ENCODE data around the gene KTI12. TPM values are rescaled to one million over a fixed set of nuclear protein-coding genes. Genes with fewer than 3 reads are reported as not detected.
A peak's percentile ranks its signal among the peaks of the same experiment; 100 is the strongest.

Gene KTI12
- total RNA-seq, 6 experiments from 2014 or later: 2.9 to 7.5 (median 4.2) TPM

DNA sequence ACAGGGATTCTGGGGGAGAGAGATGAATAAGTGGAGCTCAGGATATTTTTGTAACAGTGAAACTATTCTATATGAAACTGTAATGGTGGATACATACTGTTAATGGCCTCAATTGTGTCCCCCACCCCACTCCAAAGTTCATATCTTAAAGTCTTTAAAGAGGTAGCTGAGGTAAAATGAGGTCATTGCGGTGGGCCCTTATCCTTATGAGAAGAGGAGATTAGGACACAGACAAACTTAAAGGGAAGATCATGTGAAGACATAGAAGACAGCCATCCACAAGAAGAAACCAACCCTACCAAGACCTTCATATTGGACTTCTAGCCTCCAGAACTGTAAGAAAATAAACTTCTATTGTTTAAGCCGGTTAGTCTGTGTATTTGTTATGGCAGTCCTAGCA is 11.6 kb upstream of the KTI12 start:
- no peaks in the 10 kb centered on the region for H3K9me3 ChIP-seq
- no peak for DNase-seq
- peaks cover 0 to 7% (median 0%) of the 10 kb centered on the region in 4 donors for H3K36me3 ChIP-seq
- H3K4me1 ChIP-seq: no peaks in the 10 kb centered on the region
- intact Hi-C loops (cut with DNase I): no loop called here
- WGBS (ENCODE audit: insufficient coverage, low coverage, low lambda C conversion rate, missing lambda C conversion rate): 100% methylated on average over 2 of the region's 2 CpGs
- no peak for ATAC-seq
- no peaks in the 10 kb centered on the region for H3K27me3 ChIP-seq
- H3K4me3 ChIP-seq: no peak overlapping the region
- H3K27ac ChIP-seq: no peak overlapping the region
- TF ChIP-seq POLR2A (IDR thresholded peaks at IDR 0.05): no peak
- TF ChIP-seq, protein P1, sequence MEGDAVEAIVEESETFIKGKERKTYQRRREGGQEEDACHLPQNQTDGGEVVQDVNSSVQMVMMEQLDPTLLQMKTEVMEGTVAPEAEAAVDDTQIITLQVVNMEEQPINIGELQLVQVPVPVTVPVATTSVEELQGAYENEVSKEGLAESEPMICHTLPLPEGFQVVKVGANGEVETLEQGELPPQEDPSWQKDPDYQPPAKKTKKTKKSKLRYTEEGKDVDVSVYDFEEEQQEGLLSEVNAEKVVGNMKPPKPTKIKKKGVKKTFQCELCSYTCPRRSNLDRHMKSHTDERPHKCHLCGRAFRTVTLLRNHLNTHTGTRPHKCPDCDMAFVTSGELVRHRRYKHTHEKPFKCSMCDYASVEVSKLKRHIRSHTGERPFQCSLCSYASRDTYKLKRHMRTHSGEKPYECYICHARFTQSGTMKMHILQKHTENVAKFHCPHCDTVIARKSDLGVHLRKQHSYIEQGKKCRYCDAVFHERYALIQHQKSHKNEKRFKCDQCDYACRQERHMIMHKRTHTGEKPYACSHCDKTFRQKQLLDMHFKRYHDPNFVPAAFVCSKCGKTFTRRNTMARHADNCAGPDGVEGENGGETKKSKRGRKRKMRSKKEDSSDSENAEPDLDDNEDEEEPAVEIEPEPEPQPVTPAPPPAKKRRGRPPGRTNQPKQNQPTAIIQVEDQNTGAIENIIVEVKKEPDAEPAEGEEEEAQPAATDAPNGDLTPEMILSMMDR (IDR thresholded peaks at IDR 0.05): no peak

DNA sequence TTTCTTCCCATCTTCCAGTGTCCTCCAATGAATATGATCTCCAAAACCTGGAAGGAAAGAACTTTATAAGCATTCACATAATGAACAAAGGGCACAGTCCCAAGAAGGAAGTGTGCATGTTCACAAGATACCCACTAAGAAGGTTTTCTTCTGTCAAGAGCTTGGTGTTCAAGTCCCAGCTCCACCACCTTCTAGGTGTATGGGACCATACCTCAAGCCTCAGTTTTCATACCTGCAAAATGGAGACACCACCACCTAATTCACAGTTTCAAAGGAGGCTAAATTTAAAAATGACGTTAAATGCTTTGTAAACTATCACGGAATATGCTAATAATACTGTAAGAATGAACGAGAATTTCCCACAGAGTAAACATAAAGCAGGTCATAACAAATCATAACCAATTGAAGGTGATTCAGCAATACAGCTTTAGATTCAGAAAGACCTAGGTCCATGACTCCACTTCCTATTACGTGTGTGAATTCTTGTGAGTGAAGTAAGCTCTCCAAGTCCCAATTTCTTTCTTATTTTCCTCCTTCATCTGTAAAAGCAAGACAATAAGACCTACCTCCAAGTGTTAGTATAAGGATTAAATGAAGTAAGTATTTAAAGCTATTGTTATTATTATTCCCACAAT is 8.1 kb upstream of the KTI12 start:
- TF ChIP-seq, protein P1 (IDR thresholded peaks at IDR 0.05): no peak
- no peak for TF ChIP-seq POLR2A (IDR thresholded peaks at IDR 0.05)
- ATAC-seq: no peak

DNA sequence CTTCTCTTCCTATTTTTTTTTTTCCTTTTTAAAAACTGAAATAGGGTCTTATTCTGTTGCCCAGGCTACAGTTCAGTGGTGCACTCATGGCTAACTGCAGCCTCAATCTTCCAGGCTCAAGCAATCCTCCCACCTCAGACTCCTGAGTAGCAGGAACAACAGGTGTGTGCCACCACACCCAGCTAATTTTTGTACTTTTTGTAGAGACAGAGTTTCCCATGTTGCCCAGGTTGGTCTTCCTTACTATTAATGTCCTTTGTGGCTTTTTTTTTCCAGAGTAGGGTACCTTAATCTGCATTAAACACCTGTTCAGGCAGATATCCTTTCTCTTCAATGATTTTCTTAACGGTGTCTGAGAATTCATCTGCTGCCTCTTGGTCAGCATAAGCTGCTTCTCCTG is 4.3 kb upstream of the KTI12 start:
- intact Hi-C loops (cut with DNase I): no loop called here
- DNase-seq: no peak
- H3K4me1 ChIP-seq: peaks cover 0 to 15% (median 0%) of the 10 kb centered on the region in 4 donors
- no peak overlapping the region for H3K4me3 ChIP-seq
- H3K27me3 ChIP-seq: no peaks in the 10 kb centered on the region
- peak overlapping the region in 1 of 3 donors; percentile 47 for H3K27ac ChIP-seq
- H3K36me3 ChIP-seq: peaks cover 0 to 19% (median 2%) of the 10 kb centered on the region in 4 donors
- TF ChIP-seq POLR2A (IDR thresholded peaks at IDR 0.05): no peak
- TF ChIP-seq, protein P1 (IDR thresholded peaks at IDR 0.05): no peak
- no peak for ATAC-seq
- H3K9me3 ChIP-seq: no peaks in the 10 kb centered on the region
- WGBS (ENCODE audit: insufficient coverage, low coverage, low lambda C conversion rate, missing lambda C conversion rate): 88% methylated on average over 1 of the region's 1 CpG

More for the DNA sequence above, 8.1 kb upstream of the KTI12 start:
- WGBS (ENCODE audit: insufficient coverage, low coverage, low lambda C conversion rate, missing lambda C conversion rate): 91% methylated on average over 4 of the region's 4 CpGs
- H3K4me1 ChIP-seq: peaks cover 0 to 15% (median 0%) of the 10 kb centered on the region in 4 donors
- no peak overlapping the region for H3K4me3 ChIP-seq
- no peak overlapping the region for H3K27ac ChIP-seq
- H3K36me3 ChIP-seq: peaks cover 0 to 19% (median 2%) of the 10 kb centered on the region in 4 donors
- H3K27me3 ChIP-seq: no peaks in the 10 kb centered on the region
- H3K9me3 ChIP-seq: no peaks in the 10 kb centered on the region
- DNase-seq: no peak
- intact Hi-C loops (cut with DNase I): no loop called here

DNA sequence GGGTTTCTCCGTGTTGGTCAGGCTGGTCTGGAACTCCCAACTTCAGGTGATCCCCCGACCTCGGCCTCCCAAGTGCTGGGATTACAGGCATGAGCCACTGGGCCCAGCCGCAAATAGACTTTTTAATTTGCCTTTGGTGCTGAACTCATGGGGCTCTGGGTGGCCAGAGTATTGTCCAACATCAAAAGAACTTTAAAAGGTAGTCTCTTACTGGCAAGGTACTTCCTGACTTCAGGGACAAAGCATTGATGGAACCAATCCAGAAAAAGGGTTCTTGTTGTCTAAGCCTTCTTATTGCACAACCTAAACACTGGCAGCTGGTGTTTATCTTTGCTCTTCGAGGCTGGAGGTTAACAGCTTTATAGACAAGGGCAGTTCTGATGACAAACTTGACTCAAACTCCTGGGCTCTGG is 3.8 kb upstream of the KTI12 start:
- H3K27me3 ChIP-seq: no peaks in the 10 kb centered on the region
- no peak overlapping the region for H3K4me3 ChIP-seq
- WGBS (ENCODE audit: insufficient coverage, low coverage, low lambda C conversion rate, missing lambda C conversion rate): 8% methylated on average over 2 of the region's 5 CpGs
- H3K36me3 ChIP-seq: peaks cover 0 to 19% (median 2%) of the 10 kb centered on the region in 4 donors
- H3K27ac ChIP-seq: peak overlapping the region in 1 of 3 donors; percentile 47
- no peak for DNase-seq
- peak; percentile 39 to 58 (median 52) for ATAC-seq
- TF ChIP-seq POLR2A (IDR thresholded peaks at IDR 0.05): no peak
- TF ChIP-seq, protein P1 (IDR thresholded peaks at IDR 0.05): no peak
- peaks cover 0 to 20% (median under 1%) of the 10 kb centered on the region in 4 donors for H3K4me1 ChIP-seq
- intact Hi-C loops (cut with DNase I): no loop called here
- no peaks in the 10 kb centered on the region for H3K9me3 ChIP-seq
